SK-N-MC (cell line): ENCODE measurements around the gene RIT1.
"Not testable (repeated sequence)": the region's sequence is repeated elsewhere in the genome, so short reads cannot be mapped to it uniquely, and the experiment has no call there.

Source experiments
- DNase-seq: peaks from one replicate; pipeline ENCODE4 v3.0.0-alpha.2; 2011; ENCODE audit warnings: low read depth, low spot score
- H3K27ac ChIP-seq: fragments of 200-600 bp; sonication (generic); 2 replicates; pipeline ENCODE4 v1.5.1; 2016; ENCODE audit warnings: mixed run types
- H3K36me3 ChIP-seq: fragments of 200-600 bp; sonication (generic); 2 replicates; pipeline ENCODE4 v1.6.1; 2017; ENCODE audit warnings: antibody characterized with exemption, low read length, mixed read lengths; ENCODE audit not compliant: insufficient read depth
- H3K4me3 ChIP-seq: fragments of 200-600 bp; sonication (generic); 2 replicates; pipeline ENCODE4 v1.5.1; 2016
- H3K9ac ChIP-seq: fragments of 200-600 bp; sonication (generic); 2 replicates; pipeline ENCODE4 v1.8.0; 2017; ENCODE audit warnings: mixed run types, mixed read lengths; ENCODE audit not compliant: insufficient read length
- H3K9me3 ChIP-seq: fragments of 200-600 bp; sonication (generic); 2 replicates; pipeline ENCODE4 v1.6.1; 2017; ENCODE audit warnings: low read depth, mild to moderate bottlenecking, antibody characterized with exemption, low read length, moderate library complexity, mixed read lengths
- EZH2 ChIP-seq: fragments of 200-600 bp; sonication (generic); IDR thresholded peaks from one replicate; pipeline ENCODE4 v1.6.1; 2017; ENCODE audit warnings: antibody characterized with exemption
- FOXP2 ChIP-seq: optimal IDR thresholded peaks from 2 replicates; pipeline ENCODE3; 2011; ENCODE audit warnings: mild to moderate bottlenecking, moderate library complexity; ENCODE audit not compliant: insufficient read depth; ENCODE audit errors: extremely low read length, control extremely low read depth
- POLR2AphosphoS5 ChIP-seq: IDR thresholded peaks from 2 replicates; pipeline ENCODE4 v1.6.1; 2012; ENCODE audit warnings: mild to moderate bottlenecking, low read depth, low read length, borderline replicate concordance

RIT1 gene

DNA sequence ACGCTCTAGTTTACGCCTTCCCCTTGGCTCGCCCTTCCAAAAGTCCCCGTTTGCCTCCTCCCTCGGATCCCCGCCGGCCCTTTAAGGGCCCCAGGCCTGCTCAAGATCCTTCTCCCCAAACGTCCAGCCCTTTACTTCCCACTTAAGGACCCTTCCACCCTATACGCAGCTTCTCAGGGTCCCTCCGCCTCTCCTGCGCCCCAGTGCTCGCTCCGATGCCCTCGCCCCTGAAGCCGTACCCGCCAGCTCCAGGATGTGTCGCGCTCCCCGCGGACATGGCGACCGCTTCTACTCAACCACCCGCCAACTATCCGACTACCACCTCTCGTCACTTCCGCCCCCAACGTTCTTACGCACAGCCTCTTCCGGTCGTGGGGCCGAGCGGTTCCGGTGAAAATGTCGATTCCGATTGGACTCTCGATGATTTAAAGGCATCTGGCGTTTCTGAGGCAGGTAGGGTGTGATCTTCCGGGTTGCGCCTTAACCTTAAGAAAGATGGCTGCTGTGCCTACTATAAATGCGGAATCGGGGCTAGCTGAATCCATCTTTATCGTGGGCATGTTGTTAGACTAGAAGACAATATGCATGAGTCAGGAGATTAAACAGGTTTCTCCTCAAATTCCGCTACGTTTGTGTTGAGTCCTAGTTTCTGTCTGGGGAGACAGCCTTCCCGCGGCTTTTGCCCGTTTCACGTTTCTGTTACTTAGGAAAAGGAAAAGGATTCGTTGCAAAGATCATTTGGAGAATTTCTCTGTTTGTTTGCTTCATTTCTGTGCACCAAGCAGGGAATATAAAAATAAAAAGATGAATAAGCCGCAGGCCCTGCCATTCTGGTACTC, 23.2 kb upstream of the RIT1 start, which contains the start of gene KHDC4:
Gene KHDC4 (minus strand): TSS at position 317 of the 839 bp plus-strand sequence. CDS start 40 bp downstream, at position 277.
- peak within 1 kb of the TSS; percentile 97 for H3K27ac ChIP-seq
- no peaks in the 10 kb centered on the region for H3K9me3 ChIP-seq
- peak within 1 kb of the TSS; percentile 93 for H3K9ac ChIP-seq
- TF ChIP-seq POLR2AphosphoS5 = peak; percentile 99
- TF ChIP-seq EZH2 = no peak
- peak; percentile 24 for TF ChIP-seq FOXP2
- peak; percentile 98 for DNase-seq
- H3K36me3 ChIP-seq = peaks cover 43% of the 10 kb centered on the region
- peak within 1 kb of the TSS; percentile 82 for H3K4me3 ChIP-seq

DNA sequence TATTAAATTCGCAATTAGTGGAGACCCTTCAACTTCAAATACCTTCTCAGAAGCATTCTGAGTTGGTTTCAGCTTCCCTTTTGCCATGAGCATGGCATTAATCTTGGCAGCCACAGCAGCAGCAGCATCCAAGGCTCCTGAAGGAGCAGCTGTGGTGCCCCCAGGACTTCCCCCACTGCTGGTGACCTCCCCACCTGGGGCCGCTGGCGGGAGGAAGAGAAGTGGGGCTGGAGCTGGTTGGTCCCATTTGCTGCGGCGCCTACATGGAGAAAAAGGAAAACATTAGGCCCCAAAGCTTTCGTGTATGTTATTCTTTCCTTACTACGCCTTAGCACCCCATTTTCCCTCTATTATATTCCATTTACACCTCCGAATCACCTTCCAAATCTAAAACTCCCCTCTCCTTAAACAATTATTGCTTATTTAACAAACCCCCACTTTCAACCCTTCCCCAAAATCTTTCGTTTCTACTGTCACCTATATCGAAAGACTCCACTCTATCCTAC, 22.5 kb upstream of the RIT1 start:
- peak overlapping the region; percentile 82 for H3K4me3 ChIP-seq
- no peak for TF ChIP-seq FOXP2
- no peak for TF ChIP-seq POLR2AphosphoS5
- TF ChIP-seq EZH2 = no peak
- H3K27ac ChIP-seq = peak overlapping the region; percentile 97
- H3K9me3 ChIP-seq = no peaks in the 10 kb centered on the region
- H3K9ac ChIP-seq = peak overlapping the region; percentile 93
- H3K36me3 ChIP-seq = peaks cover 50% of the 10 kb centered on the region
- no peak for DNase-seq

DNA sequence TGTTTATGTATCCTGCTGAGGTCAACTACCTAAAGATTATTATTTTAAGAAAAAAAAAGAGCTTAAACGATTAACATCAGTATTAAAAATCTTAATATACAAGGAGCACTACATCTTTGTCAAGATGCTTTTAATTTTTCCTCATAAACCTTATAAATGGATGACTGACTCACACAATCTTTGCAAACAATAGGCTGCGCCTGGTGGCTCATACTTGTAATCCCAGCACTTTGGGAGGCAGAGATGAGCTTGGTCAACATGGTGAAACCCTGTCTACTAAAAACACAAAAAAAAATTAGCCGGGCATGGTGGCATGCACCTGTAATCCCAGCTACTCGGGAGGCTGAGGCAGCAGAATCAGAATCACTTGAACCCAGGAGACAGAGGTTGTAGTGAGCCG, 21.3 kb upstream of the RIT1 start:
- Histone ChIP-seq H3K9ac (peak overlapping the region; percentile 93), H3K4me3 (peak overlapping the region; percentile 82), H3K9me3 (no peaks in the 10 kb centered on the region), H3K27ac (no peak overlapping the region), H3K36me3 (peaks cover 62% of the 10 kb centered on the region)
- TF ChIP-seq EZH2 (no peak), FOXP2 (no peak), POLR2AphosphoS5 (no peak)
- DNase-seq = no peak

DNA sequence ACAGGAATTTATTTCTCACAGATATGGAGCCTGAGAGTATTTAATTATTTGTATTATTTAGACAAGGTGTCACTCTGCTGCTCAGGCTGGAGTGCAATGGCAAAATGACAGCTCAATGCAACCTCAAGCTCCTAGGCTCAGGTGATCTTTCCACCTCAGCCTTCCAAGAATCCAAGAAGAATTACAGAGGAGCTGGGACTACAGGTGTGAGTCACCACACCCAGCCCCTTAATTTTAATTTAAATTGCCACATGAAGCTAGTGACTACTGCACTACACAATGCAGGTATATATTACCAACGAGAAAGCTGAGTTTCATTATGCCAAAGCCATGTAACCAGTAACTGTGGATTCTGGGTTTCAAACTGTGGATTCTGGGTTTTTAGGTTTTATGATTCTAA, 20.9 kb upstream of the RIT1 start:
- peaks cover 66% of the 10 kb centered on the region for H3K36me3 ChIP-seq
- no peak for DNase-seq
- no peak for TF ChIP-seq POLR2AphosphoS5
- TF ChIP-seq EZH2 = no peak
- no peak for TF ChIP-seq FOXP2
- H3K4me3 ChIP-seq = peak overlapping the region; percentile 82
- peak overlapping the region; percentile 93 for H3K9ac ChIP-seq
- H3K27ac ChIP-seq = no peak overlapping the region
- no peaks in the 10 kb centered on the region for H3K9me3 ChIP-seq

DNA sequence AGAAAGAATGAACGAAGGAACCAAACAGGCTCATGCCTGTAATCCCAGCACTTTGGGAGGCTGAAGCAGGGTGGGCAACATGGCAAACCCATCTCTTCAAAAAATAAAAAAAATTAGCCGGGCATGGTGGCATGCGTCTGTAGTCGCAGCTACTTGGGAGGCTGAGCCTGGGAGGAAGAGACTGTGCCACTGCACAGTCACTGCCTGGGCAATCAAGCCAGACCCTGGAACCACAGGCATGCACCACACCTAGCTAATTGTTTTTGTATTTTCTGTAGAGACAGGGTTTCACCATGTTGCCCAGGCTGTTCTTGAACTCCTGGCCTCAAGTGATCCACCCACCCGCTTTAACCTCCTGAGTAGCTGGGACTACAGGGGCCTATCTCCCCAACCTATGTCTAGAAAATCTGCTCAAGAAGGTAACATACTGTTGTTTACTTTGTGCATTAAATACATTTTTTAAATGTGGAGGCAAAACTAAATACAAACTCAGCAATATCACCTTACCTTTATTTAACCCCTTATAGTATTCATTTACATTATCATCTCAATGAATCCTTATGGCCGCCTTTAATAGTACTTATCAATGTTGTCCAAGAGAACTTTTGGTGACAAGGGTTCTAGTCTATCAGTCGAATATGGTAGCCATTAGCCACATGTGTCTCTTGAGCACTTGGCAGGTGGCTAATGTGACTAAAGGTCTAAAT, 20.3 kb upstream of the RIT1 start:
- Histone ChIP-seq H3K9me3 (no peaks in the 10 kb centered on the region), H3K9ac (peak overlapping the region; percentile 93), H3K36me3 (peaks cover 72% of the 10 kb centered on the region), H3K27ac (no peak overlapping the region), H3K4me3 (peak overlapping the region; percentile 82)
- TF ChIP-seq FOXP2 (no peak), EZH2 (no peak), POLR2AphosphoS5 (no peak)
- DNase-seq = no peak

DNA sequence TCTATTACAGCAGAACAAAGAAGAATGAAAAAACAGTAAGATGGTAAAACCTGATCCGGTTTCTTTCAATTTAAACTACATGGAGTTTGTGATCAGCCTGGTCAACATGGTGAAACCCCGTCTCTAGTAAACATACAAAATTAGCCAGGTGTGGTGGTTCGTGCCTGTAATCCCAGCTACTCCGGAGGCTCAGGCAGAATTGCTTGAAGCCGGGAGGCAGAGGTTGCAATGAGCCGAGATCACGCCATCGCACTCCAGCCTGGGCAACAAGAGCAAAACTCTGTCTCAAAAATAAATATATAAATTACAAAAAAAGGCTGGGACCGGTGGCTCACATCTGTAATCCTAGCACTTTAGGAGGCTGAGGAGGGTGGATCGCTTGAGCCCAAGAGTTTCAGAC, 19.6 kb upstream of the RIT1 start:
- H3K27ac ChIP-seq = not testable (repeated sequence)
- H3K4me3 ChIP-seq = peak overlapping the region; percentile 21; the same call in 1 of the 2 replicates

DNA sequence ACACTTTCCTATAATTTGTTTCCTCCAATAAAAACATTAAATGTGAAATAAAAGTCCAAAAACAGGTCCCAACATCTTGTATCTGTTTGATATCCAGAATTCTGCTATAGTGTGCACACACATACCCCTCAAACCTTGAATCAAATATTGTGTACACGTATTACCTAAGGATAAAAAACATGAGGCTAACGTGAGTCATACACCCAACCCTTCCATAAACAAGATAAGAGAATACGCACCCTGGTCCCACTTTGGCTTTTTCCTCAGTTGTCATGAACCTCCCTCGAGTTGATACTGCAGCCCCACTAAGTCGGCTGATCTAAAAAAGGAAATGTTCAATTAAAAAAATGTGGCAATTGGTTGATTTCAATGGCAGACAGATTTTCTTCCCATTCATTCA, 17.9 kb upstream of the RIT1 start:
- H3K36me3 ChIP-seq = peaks cover 95% of the 10 kb centered on the region

More for the DNA sequence above, 19.6 kb upstream of the RIT1 start:
- H3K36me3 ChIP-seq = peaks cover 79% of the 10 kb centered on the region
- H3K9me3 ChIP-seq, DNase-seq, H3K9ac ChIP-seq: not testable (repeated sequence)

DNA sequence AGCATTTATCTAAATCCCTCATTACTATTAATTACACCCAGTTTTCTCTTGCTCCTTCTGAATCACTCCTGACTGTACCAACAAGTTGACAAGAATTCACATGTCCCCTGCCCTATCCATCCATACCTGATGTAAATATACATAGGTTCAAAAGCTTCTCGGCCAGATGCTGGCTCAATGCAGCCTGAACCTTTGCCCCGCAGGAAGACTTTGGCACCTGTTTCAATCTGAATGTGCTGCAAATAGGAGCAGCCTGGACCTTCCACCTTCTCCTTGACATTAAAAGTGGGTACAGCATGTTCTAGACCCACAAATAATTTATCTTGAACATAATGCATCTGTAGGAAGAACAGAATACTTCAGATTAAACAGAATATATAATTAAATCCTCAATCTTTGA, 14.4 kb upstream of the RIT1 start:
- H3K9ac ChIP-seq = no peak overlapping the region
- TF ChIP-seq FOXP2 = no peak
- no peak for TF ChIP-seq POLR2AphosphoS5
- no peak for TF ChIP-seq EZH2
- DNase-seq = no peak
- no peak overlapping the region for H3K4me3 ChIP-seq
- H3K9me3 ChIP-seq = no peaks in the 10 kb centered on the region
- H3K27ac ChIP-seq = no peak overlapping the region
- H3K36me3 ChIP-seq = peaks cover 98% of the 10 kb centered on the region

More for the DNA sequence above, 17.9 kb upstream of the RIT1 start:
- no peaks in the 10 kb centered on the region for H3K9me3 ChIP-seq
- no peak overlapping the region for H3K27ac ChIP-seq
- TF ChIP-seq EZH2 (no peak), POLR2AphosphoS5 (no peak), FOXP2 (no peak)
- H3K9ac ChIP-seq = no peak overlapping the region
- DNase-seq = no peak
- no peak overlapping the region for H3K4me3 ChIP-seq
